ENCODE results near the gene SNX1.

DNA sequence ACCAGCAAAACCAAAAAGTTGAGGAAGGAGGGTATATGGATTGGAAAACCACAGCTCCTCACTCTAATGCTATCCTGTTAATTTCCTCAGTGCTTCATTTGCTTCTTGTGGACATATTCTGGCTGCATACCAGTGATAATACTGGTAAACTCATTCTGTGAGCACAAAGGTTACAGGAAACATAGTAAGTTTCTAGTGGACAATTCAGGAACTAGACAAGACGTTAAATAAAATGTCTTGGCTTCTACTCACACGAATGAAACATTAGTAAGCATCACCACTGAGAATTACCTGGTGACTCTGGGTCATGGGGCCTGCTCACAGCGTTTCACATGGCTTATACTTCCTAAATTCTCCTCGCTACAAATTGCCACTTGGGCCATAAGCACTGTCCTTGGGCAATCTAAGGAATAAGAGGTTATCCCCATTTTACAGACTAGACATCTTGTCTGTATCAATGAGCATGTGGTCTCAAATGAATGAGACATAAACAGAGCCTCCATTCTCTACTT, 87.1 kb downstream of the SNX1 start:
- TF ChIP-seq, protein P1, sequence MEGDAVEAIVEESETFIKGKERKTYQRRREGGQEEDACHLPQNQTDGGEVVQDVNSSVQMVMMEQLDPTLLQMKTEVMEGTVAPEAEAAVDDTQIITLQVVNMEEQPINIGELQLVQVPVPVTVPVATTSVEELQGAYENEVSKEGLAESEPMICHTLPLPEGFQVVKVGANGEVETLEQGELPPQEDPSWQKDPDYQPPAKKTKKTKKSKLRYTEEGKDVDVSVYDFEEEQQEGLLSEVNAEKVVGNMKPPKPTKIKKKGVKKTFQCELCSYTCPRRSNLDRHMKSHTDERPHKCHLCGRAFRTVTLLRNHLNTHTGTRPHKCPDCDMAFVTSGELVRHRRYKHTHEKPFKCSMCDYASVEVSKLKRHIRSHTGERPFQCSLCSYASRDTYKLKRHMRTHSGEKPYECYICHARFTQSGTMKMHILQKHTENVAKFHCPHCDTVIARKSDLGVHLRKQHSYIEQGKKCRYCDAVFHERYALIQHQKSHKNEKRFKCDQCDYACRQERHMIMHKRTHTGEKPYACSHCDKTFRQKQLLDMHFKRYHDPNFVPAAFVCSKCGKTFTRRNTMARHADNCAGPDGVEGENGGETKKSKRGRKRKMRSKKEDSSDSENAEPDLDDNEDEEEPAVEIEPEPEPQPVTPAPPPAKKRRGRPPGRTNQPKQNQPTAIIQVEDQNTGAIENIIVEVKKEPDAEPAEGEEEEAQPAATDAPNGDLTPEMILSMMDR (tag by site-specific recombination; IDR thresholded peaks at IDR 0.05), result no peak
- TF ChIP-seq ZNF596 (tag by site-specific recombination; IDR thresholded peaks at IDR 0.05), result no peak
- TF ChIP-seq ZSCAN30 (tag by site-specific recombination; IDR thresholded peaks at IDR 0.05), result no peak
- TF ChIP-seq, protein P2, sequence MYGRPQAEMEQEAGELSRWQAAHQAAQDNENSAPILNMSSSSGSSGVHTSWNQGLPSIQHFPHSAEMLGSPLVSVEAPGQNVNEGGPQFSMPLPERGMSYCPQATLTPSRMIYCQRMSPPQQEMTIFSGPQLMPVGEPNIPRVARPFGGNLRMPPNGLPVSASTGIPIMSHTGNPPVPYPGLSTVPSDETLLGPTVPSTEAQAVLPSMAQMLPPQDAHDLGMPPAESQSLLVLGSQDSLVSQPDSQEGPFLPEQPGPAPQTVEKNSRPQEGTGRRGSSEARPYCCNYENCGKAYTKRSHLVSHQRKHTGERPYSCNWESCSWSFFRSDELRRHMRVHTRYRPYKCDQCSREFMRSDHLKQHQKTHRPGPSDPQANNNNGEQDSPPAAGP (tag by site-specific recombination; IDR thresholded peaks at IDR 0.05), result no peak
- no peak for TF ChIP-seq ZNF792 (tag by site-specific recombination; IDR thresholded peaks at IDR 0.05)
- TF ChIP-seq SCRT1 (tag by site-specific recombination; IDR thresholded peaks at IDR 0.05; ENCODE audit: borderline replicate concordance), result no peak
- TF ChIP-seq ZSCAN23 (tag by site-specific recombination; IDR thresholded peaks at IDR 0.05), result no peak
- no peak for TF ChIP-seq ZNF423 (tag by site-specific recombination; IDR thresholded peaks at IDR 0.05)
- TF ChIP-seq, protein P3, sequence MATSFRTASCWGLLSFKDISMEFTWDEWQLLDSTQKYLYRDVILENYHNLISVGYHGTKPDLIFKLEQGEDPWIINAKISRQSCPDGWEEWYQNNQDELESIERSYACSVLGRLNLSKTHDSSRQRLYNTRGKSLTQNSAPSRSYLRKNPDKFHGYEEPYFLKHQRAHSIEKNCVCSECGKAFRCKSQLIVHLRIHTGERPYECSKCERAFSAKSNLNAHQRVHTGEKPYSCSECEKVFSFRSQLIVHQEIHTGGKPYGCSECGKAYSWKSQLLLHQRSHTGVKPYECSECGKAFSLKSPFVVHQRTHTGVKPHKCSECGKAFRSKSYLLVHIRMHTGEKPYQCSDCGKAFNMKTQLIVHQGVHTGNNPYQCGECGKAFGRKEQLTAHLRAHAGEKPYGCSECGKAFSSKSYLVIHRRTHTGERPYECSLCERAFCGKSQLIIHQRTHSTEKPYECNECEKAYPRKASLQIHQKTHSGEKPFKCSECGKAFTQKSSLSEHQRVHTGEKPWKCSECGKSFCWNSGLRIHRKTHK (tag by site-specific recombination; IDR thresholded peaks at IDR 0.05), result no peak

Measured in HEK293 (cell line).